LNCaP clone FGC (cell line): ENCODE data around the gene SAAL1.
A peak's percentile ranks its signal among the peaks of the same experiment; 100 is the strongest.

Experiments used
- DNase-seq: peaks from one replicate; pipeline ENCODE4 v3.0.0-alpha.2; 2011; ENCODE audit warnings: low read depth
- H3K4me3 ChIP-seq: 2 replicates; pipeline ENCODE4 v1.5.1; 2011; ENCODE audit warnings: mild to moderate bottlenecking, low read depth, low read length, control low read depth
- CTCF ChIP-seq: IDR thresholded peaks from 2 replicates; pipeline ENCODE4 v1.5.1; 2012; ENCODE audit warnings: mild to moderate bottlenecking; ENCODE audit not compliant: control insufficient read depth, insufficient read depth; ENCODE audit errors: extremely low read depth

Gene SAAL1

DNA sequence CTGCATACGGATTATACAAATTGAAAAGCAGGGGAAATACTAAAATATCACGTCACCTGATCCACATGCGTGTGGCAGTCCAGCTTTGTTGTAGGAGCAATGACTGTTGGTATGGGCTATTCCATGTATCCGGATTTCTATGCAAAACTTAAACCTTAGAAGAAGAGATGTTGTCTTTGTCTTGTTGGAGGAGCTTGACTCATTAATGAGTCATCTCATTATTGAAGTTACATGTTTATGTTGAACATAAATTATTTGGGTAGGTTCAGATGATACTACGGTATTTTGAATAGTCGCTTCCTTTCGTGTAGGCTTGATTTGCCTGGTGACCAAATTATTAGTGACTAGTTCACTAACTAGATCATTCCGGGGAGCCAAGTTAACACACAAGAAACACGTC is 806 bp upstream of the SAAL1 start:
- H3K4me3 ChIP-seq = peak overlapping the region; percentile 97; the same call in 1 of the 2 replicates
- no peak for TF ChIP-seq CTCF
- DNase-seq = no peak

DNA sequence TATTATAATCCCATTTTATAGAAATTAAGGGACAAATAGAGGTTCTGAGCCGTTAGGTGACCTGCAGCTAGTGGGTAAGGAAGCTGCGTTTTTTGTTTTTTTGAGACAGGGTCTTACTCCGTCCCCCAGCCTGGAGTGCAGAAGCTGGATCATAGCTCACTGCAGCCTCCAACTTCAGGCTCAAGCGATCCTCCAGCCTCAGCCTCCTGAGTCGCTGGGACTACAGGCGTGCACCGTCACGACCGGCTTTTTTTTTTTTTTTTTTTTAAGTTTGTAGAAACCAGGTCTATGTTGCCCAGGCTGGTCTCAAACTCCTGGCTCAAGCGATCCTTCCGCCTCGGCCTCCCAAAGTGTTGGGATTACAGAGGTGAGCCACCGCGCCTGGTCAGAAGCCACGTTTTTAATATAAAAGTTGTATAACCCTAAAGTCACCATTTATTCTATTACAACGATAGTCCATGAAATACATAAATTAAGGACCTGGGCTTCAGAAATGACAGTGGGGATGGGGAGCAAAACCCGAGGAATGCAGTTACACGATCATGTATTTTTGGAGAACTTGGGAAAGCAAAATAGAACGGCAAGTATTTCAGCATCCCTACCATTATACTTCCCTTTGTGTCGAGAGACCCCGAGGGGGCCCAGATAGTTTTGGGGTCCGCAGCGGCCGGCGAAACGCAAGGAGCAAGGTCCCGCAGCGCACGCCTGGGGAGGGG is 638 bp downstream of the SAAL1 start:
- peak overlapping the region; percentile 97 for H3K4me3 ChIP-seq
- no peak for TF ChIP-seq CTCF
- no peak for DNase-seq

DNA sequence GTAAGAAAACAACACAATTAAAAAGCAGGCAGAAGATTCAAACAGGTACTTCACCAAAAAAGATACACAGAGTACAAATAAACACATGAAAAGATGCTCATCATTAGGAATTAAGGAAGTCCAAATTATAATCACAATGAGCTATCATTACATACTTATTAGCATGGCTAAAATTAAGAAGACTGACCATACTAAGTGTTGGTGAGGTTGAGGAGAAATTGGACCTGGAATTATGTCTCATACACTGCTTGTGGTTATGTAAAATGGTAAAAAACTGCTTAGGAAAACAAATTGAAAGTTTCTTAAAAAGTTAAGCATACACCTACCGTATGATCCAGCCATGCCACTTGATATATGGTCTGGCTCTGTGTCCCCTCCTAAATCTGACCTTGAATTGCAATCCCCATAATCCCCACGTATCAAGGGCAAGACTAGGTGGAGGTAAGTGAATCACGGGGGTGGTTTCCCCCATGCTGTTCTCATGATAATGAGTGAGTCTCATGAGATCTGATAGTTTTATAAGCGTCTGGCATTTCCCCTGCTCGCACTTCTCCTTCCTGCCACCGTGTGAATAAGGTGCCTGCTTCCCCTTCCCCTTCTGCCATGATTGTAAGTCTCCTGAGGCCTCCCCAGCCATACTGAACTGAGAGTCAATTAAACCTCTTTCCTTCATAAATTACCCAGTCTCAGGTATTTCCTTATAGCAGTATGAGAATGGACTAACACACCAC is 4.8 kb downstream of the SAAL1 start:
- H3K4me3 ChIP-seq = no peak overlapping the region
- TF ChIP-seq CTCF = no peak
- DNase-seq = no peak

- peak; percentile 63 for DNase-seq
- TF ChIP-seq CTCF = no peak
- peak overlapping the region; percentile 14; the same call in 1 of the 2 replicates for H3K4me3 ChIP-seq
These were observed 11.9 kb downstream of the SAAL1 start for GRCh38 chr11:18093959-18094358.

DNA sequence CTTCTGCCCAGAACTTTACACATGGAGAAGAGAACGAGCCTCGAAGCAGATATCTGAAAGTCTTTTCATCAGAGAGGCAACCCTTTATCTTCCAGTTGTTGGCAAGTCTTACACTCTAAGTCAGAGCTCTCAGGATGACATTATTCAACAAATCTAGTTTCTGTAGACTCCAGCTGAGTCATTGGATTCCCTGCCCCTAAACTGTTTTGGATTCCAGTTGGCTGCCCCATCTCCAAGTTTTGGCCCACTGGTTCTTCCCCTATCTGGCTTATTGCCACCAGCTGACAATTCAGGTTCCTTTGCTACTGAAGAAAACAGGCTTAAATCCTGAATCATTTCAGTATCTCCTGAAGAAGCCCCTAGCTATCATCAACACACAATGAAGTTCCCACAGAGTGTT is 14.2 kb downstream of the SAAL1 start:
- no peak for DNase-seq

DNA sequence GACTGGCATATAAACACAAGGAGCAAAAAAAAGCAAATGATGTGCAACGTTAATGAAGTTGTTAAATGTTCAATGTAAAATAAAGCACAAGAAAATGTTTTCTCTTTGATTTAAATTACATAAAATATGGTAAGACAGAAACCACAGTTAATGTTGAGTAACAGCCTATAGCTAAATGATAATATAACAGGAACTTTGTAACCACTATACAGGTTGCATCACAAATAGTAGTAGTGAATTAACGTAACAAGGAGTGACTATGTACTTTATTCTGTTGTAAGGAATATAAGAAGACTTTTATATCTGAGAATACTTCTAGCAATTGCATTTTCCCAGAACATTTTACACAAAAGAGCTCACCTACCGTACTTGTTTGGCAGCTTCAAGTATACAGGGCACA is 16.9 kb downstream of the SAAL1 start:
- no peak overlapping the region for H3K4me3 ChIP-seq
- TF ChIP-seq CTCF = no peak
- no peak for DNase-seq

More for the DNA sequence above, 14.2 kb downstream of the SAAL1 start:
- no peak for TF ChIP-seq CTCF
- no peak overlapping the region for H3K4me3 ChIP-seq
